HuH-7.5 (cell line): ENCODE data around the gene S100PBP.
A peak's percentile ranks its signal among the peaks of the same experiment; 100 is the strongest.

Experiments used
- DNase-seq: peaks from one replicate; pipeline ENCODE4 v3.0.0; 2011; ENCODE audit warnings: low spot score

S100PBP gene

GRCh38 chr1:32817159-32817814 lies at the start of gene S100PBP, which contains the start of gene YARS1:
S100PBP (plus strand) TSS chr1:32817653; CDS start chr1:32826100, 8,447 bp downstream.
YARS1 (minus strand) TSS chr1:32817358; CDS start chr1:32817244, 114 bp downstream.
- peak; percentile 91 for DNase-seq

GRCh38 chr1:32768110-32768850 lies 49.2 kb upstream of the S100PBP start:
- no peak for DNase-seq

- no peak for DNase-seq
These were observed 47.8 kb upstream of the S100PBP start for GRCh38 chr1:32769524-32770220.

GRCh38 chr1:32770221-32770731 lies 47.2 kb upstream of the S100PBP start:
- DNase-seq = no peak

GRCh38 chr1:32770741-32771548 lies 46.5 kb upstream of the S100PBP start:
- DNase-seq = no peak

- no peak for DNase-seq
These were observed 45.7 kb upstream of the S100PBP start for GRCh38 chr1:32771561-32772280.

GRCh38 chr1:32772281-32773017 lies 45.0 kb upstream of the S100PBP start:
- no peak for DNase-seq

- peak; percentile 81 for DNase-seq
These were observed 44.3 kb upstream of the S100PBP start for GRCh38 chr1:32773018-32773763.

GRCh38 chr1:32773764-32774463 lies 43.5 kb upstream of the S100PBP start:
- no peak for DNase-seq

- DNase-seq = no peak
These were observed 43.0 kb upstream of the S100PBP start for GRCh38 chr1:32774464-32774808.

GRCh38 chr1:32774950-32775634 lies 42.4 kb upstream of the S100PBP start:
- no peak for DNase-seq

GRCh38 chr1:32775640-32776337 lies 41.7 kb upstream of the S100PBP start:
- DNase-seq = no peak

- no peak for DNase-seq
These were observed 38.2 kb upstream of the S100PBP start for GRCh38 chr1:32779242-32779641.

- no peak for DNase-seq
These were observed 37.4 kb upstream of the S100PBP start for GRCh38 chr1:32780005-32780404.

- DNase-seq = no peak
These were observed 36.7 kb upstream of the S100PBP start for GRCh38 chr1:32780628-32781234.

GRCh38 chr1:32782086-32782485 lies 35.4 kb upstream of the S100PBP start:
- no peak for DNase-seq

- no peak for DNase-seq
These were observed 33.6 kb upstream of the S100PBP start for GRCh38 chr1:32783851-32784250.
